Left renal cortex interstitium (tissue), 4 donors: ENCODE results near the gene SEMA5A. TPM values are rescaled to one million over a fixed set of nuclear protein-coding genes. Genes with fewer than 3 reads are reported as not detected.

Experiments
- DNase-seq, 4 donors: peaks; one replicate each; pipeline ENCODE4 v3.0.0-alpha.2; 2013; ENCODE audit warnings: low read depth in 4 of 4, low spot score in 2 of 4, missing footprints in 1 of 4
- polyA plus RNA-seq, 4 donors: library from polyadenylated mRNA; unstranded; fragments of 120-200 nt; gene quantifications; one replicate each; pipeline ENCODE4 v1.2.1, GENCODE V29; 2013; ENCODE audit not compliant: insufficient read length in 4 of 4

Gene SEMA5A
- polyA plus RNA-seq, 4 donors, result 34.7 to 37.4 (median 36.2) TPM

GRCh38 chr5:9054322-9054721 is 491.6 kb downstream of the SEMA5A start:
- DNase-seq, result no peak

GRCh38 chr5:9052421-9052820 is 493.5 kb downstream of the SEMA5A start:
- no peak for DNase-seq

GRCh38 chr5:9051779-9052178 is 494.1 kb downstream of the SEMA5A start:
- DNase-seq, result no peak

- DNase-seq, result no peak
Measured at GRCh38 chr5:9047932-9048331, 497.9 kb downstream of the SEMA5A start.

GRCh38 chr5:9046756-9047481 is 499.0 kb downstream of the SEMA5A start:
- no peak for DNase-seq

GRCh38 chr5:9045946-9046345 is 499.9 kb downstream of the SEMA5A start:
- no peak for DNase-seq

GRCh38 chr5:9042241-9042640 is 503.6 kb downstream of the SEMA5A start:
- DNase-seq, result no peak

- no peak for DNase-seq
Measured at GRCh38 chr5:9040475-9040874, 505.4 kb downstream of the SEMA5A start.

GRCh38 chr5:9037048-9037447 is 508.8 kb downstream of the SEMA5A start:
- no peak for DNase-seq

- DNase-seq, result no peak
Measured at GRCh38 chr5:9035346-9035745, 510.5 kb downstream of the SEMA5A start.

- DNase-seq, result no peak
Measured at GRCh38 chr5:9034649-9035048, 511.2 kb downstream of the SEMA5A start.

- DNase-seq, result no peak
Measured at GRCh38 chr5:9033524-9033923, 512.4 kb downstream of the SEMA5A start.

GRCh38 chr5:9025942-9026341 is 519.9 kb downstream of the SEMA5A start:
- no peak for DNase-seq

GRCh38 chr5:9020996-9021395 is 524.9 kb downstream of the SEMA5A start:
- DNase-seq, result no peak

- DNase-seq, result no peak
Measured at GRCh38 chr5:9015937-9016270, 530.0 kb downstream of the SEMA5A start.

- DNase-seq, result no peak
Measured at GRCh38 chr5:9015260-9015936, 530.5 kb downstream of the SEMA5A start.

- DNase-seq, result no peak
Measured at GRCh38 chr5:9013147-9013546, 532.7 kb downstream of the SEMA5A start.

- DNase-seq, result no peak
Measured at GRCh38 chr5:9009931-9010651, 535.8 kb downstream of the SEMA5A start.

GRCh38 chr5:8997542-8998070 is 548.3 kb downstream of the SEMA5A start:
- DNase-seq, result no peak

- DNase-seq, result no peak
Measured at GRCh38 chr5:8993031-8993430, 552.8 kb downstream of the SEMA5A start.
